ENCODE measurements around the gene ZNF385B. TPM values are rescaled to one million over a fixed set of nuclear protein-coding genes. Genes with fewer than 3 reads are reported as not detected.

Gene ZNF385B
- total and polyA plus RNA-seq, 10 of the 15 experiments (the other 5 are each of a cell fraction or from before 2014, with no cell fraction given): not detected

GRCh38 chr2:179446476-179447141, 414.8 kb downstream of the ZNF385B start:
- intact Hi-C loops (cut with micrococcal nuclease; ENCODE audit: unreplicated experiment): no loop called here
- ChIA-PET RAD21 (ENCODE audit: unreplicated experiment) (no interaction called here), CTCF (interaction anchor here (1.1 to 1.7 kb wide), 4 partner anchors 24 to 746 kb away, joined by 3 to 7 read pairs (median 3); no protein-coding TSS in a partner anchor), POLR2A (interaction anchor here (0.5 kb wide), 1 partner anchor 78 kb away, joined by 4 read pairs; no protein-coding TSS in a partner anchor), SMC1A (ENCODE audit: uncharacterized antibody, unreplicated experiment) (interaction anchor here (2.8 kb wide), 1 partner anchor 12 kb away, joined by 7 read pairs; no protein-coding TSS in a partner anchor)
- no peak overlapping the region for H3K27ac ChIP-seq (ENCODE audit: control insufficient read depth, insufficient read depth)
- BruUV-seq (replicated peaks): no TSS peak
- no peaks in the 10 kb centered on the region for H3K36me3 ChIP-seq (ENCODE audit: control insufficient read depth in 2 of 2, insufficient read depth in 2 of 2, low read length in 1 of 2)
- H3K9me3 ChIP-seq (replicated peaks; ENCODE audit: control insufficient read depth, insufficient read depth, low read length): no peaks in the 10 kb centered on the region
- in situ Hi-C loops (cut with MboI): loop anchor here (10.0 kb wide), 1 partner anchor 682 kb away; no protein-coding TSS in a partner anchor
- no peak for DNase-seq (ENCODE audit: low read depth, low spot score)
- peaks cover 0 to 3% of the 10 kb centered on the region in 2 experiments; a peak in 1 of 4 replicates for H3K27me3 ChIP-seq (replicated peaks in 1 of 2; ENCODE audit: control insufficient read depth in 2 of 2, insufficient read depth in 2 of 2, low read length in 1 of 2)
- no peaks in the 10 kb centered on the region for H3K79me2 ChIP-seq (ENCODE audit: control insufficient read depth, insufficient read depth, low read length)
- H4K20me1 ChIP-seq (ENCODE audit: control insufficient read depth, insufficient read depth): no peaks in the 10 kb centered on the region
- no peak for FAIRE-seq
- no peak overlapping the region for H2AFZ ChIP-seq (ENCODE audit: control insufficient read depth, low read depth, low read length)
- no peak overlapping the region for H3K9ac ChIP-seq (ENCODE audit: control insufficient read depth, insufficient read depth, low read length)
- TF ChIP-seq ZNF384 (IDR thresholded peaks at IDR 0.05; ENCODE audit: borderline replicate concordance, low read depth, low read length) (no peak), SUPT20H (IDR thresholded peaks at IDR 0.05; ENCODE audit: borderline replicate concordance, control insufficient read depth, low read depth, low read length) (no peak), FOXM1 (IDR thresholded peaks at IDR 0.05; ENCODE audit: low read depth, low read length) (no peak), RELA (IDR thresholded peaks at IDR 0.05; ENCODE audit: borderline replicate concordance, partially characterized antibody) (no peak), STAT3 (IDR thresholded peaks at IDR 0.05; ENCODE audit: low read depth, low read length) (no peak), E2F4 (IDR thresholded peaks at IDR 0.05; ENCODE audit: low read depth, low read length) (no peak), CBFB (IDR thresholded peaks at IDR 0.05; ENCODE audit: low read depth) (no peak), RUNX3 (IDR thresholded peaks at IDR 0.05; ENCODE audit: low read length) (no peak), SUZ12 (IDR thresholded peaks at IDR 0.05; ENCODE audit: unreplicated experiment) (no peak), NR2C2 (IDR thresholded peaks at IDR 0.05; ENCODE audit: borderline replicate concordance, control insufficient read depth, insufficient read length, low read depth) (no peak), TBL1XR1 (IDR thresholded peaks at IDR 0.05; ENCODE audit: low read depth, low read length) (no peak), ATF3 (IDR thresholded peaks at IDR 0.05; ENCODE audit: borderline replicate concordance, extremely low read depth, low read depth, low read length) (no peak), HDAC2 (IDR thresholded peaks at IDR 0.05) (no peak), RCOR1 (conservative IDR thresholded peaks at IDR 0.05; ENCODE audit: low read depth, low read length) (no peak), KDM1A (IDR thresholded peaks at IDR 0.05; ENCODE audit: borderline replicate concordance) (no peak), EP300 (IDR thresholded peaks at IDR 0.05; ENCODE audit: borderline replicate concordance in 1 of 2, control insufficient read depth in 1 of 2, low read depth in 2 of 2, low read length in 2 of 2) (no peak), NFXL1 (IDR thresholded peaks at IDR 0.05; ENCODE audit: borderline replicate concordance) (no peak)
- H3K4me1 ChIP-seq (ENCODE audit: control insufficient read depth, insufficient read depth, low read length): no peaks in the 10 kb centered on the region
- no peak overlapping the region for H3K4me2 ChIP-seq (ENCODE audit: control insufficient read depth, insufficient read depth)
- no peak for ATAC-seq
- no peak overlapping the region for H3K4me3 ChIP-seq
- 5% methylated on average over 1 of the region's 1 CpG for WGBS (ENCODE audit: insufficient coverage, insufficient replicate concordance, low lambda C conversion rate, missing lambda C conversion rate)
